ENCODE results near the gene PICALM.
"Not testable (repeated sequence)": the region's sequence is repeated elsewhere in the genome, so short reads cannot be mapped to it uniquely, and the experiment has no call there.

The PICALM gene

GRCh38 chr11:86103808-86104207, 34.9 kb upstream of the PICALM start:
- Histone ChIP-seq H3K27me3 (ENCODE audit: control insufficient read depth, insufficient read depth, low read length) (no peaks in the 10 kb centered on the region), H3K36me3 (ENCODE audit: insufficient read depth, low read length) (no peaks in the 10 kb centered on the region), H3K9me3 (replicated peaks; ENCODE audit: low read length) (no peaks in the 10 kb centered on the region), H3K4me1 (ENCODE audit: control insufficient read depth, insufficient read depth, low read length) (peaks cover 30% of the 10 kb centered on the region), H3K4me2 (ENCODE audit: low read length) (no peak overlapping the region), H3K4me3 (ENCODE audit: low read length) (no peak overlapping the region), H3K9ac (ENCODE audit: low read depth, low read length) (no peak overlapping the region)

GRCh38 chr11:86101941-86102407, 33.1 kb upstream of the PICALM start:
- Histone ChIP-seq H3K27me3 (ENCODE audit: control insufficient read depth, insufficient read depth, low read length) (no peaks in the 10 kb centered on the region), H3K9ac (ENCODE audit: low read depth, low read length) (no peak overlapping the region), H3K9me3 (replicated peaks; ENCODE audit: low read length) (no peaks in the 10 kb centered on the region), H3K4me1 (ENCODE audit: control insufficient read depth, insufficient read depth, low read length) (peaks cover 26% of the 10 kb centered on the region), H3K4me2 (ENCODE audit: low read length) (peak overlapping the region; percentile 17), H3K36me3 (ENCODE audit: insufficient read depth, low read length) (no peaks in the 10 kb centered on the region), H3K4me3 (ENCODE audit: low read length) (no peak overlapping the region)

GRCh38 chr11:86101493-86101892, 32.6 kb upstream of the PICALM start:
- H3K9me3 ChIP-seq (replicated peaks; ENCODE audit: low read length): no peaks in the 10 kb centered on the region
- no peak overlapping the region for H3K9ac ChIP-seq (ENCODE audit: low read depth, low read length)
- H3K4me3 ChIP-seq (ENCODE audit: low read length): no peak overlapping the region
- no peaks in the 10 kb centered on the region for H3K36me3 ChIP-seq (ENCODE audit: insufficient read depth, low read length)
- H3K4me1 ChIP-seq (ENCODE audit: control insufficient read depth, insufficient read depth, low read length): peaks cover 23% of the 10 kb centered on the region
- H3K27me3 ChIP-seq (ENCODE audit: control insufficient read depth, insufficient read depth, low read length): no peaks in the 10 kb centered on the region
- H3K4me2 ChIP-seq (ENCODE audit: low read length): peak overlapping the region; percentile 29

- Histone ChIP-seq H3K27me3 (ENCODE audit: control insufficient read depth, insufficient read depth, low read length) (no peaks in the 10 kb centered on the region), H3K4me1 (ENCODE audit: control insufficient read depth, insufficient read depth, low read length) (peaks cover 23% of the 10 kb centered on the region), H3K36me3 (ENCODE audit: insufficient read depth, low read length) (no peaks in the 10 kb centered on the region)
Observed at GRCh38 chr11:86099874-86100273, 31.0 kb upstream of the PICALM start.

GRCh38 chr11:86097980-86098379, 29.1 kb upstream of the PICALM start:
- Histone ChIP-seq H3K27me3 (ENCODE audit: control insufficient read depth, insufficient read depth, low read length) (no peaks in the 10 kb centered on the region), H3K36me3 (ENCODE audit: insufficient read depth, low read length) (no peaks in the 10 kb centered on the region), H3K9me3 (replicated peaks; ENCODE audit: low read length) (no peaks in the 10 kb centered on the region)

More at GRCh38 chr11:86099874-86100273, 31.0 kb upstream of the PICALM start:
- Histone ChIP-seq H3K4me3 (ENCODE audit: low read length) (no peak overlapping the region), H3K9ac (ENCODE audit: low read depth, low read length) (no peak overlapping the region), H3K9me3 (replicated peaks; ENCODE audit: low read length) (no peaks in the 10 kb centered on the region), H3K4me2 (ENCODE audit: low read length) (no peak overlapping the region)

GRCh38 chr11:86091566-86091965, 22.7 kb upstream of the PICALM start:
- H3K4me3 ChIP-seq (ENCODE audit: low read length): no peak overlapping the region
- no peaks in the 10 kb centered on the region for H3K36me3 ChIP-seq (ENCODE audit: insufficient read depth, low read length)
- no peak overlapping the region for H3K4me2 ChIP-seq (ENCODE audit: low read length)
- no peaks in the 10 kb centered on the region for H3K27me3 ChIP-seq (ENCODE audit: control insufficient read depth, insufficient read depth, low read length)
- H3K4me1 ChIP-seq (ENCODE audit: control insufficient read depth, insufficient read depth, low read length): peaks cover 20% of the 10 kb centered on the region
- no peak overlapping the region for H3K9ac ChIP-seq (ENCODE audit: low read depth, low read length)
- no peaks in the 10 kb centered on the region for H3K9me3 ChIP-seq (replicated peaks; ENCODE audit: low read length)

More at GRCh38 chr11:86097980-86098379, 29.1 kb upstream of the PICALM start:
- H3K4me1 ChIP-seq (ENCODE audit: control insufficient read depth, insufficient read depth, low read length): peaks cover 23% of the 10 kb centered on the region
- no peak overlapping the region for H3K9ac ChIP-seq (ENCODE audit: low read depth, low read length)
- H3K4me2 ChIP-seq (ENCODE audit: low read length): no peak overlapping the region
- no peak overlapping the region for H3K4me3 ChIP-seq (ENCODE audit: low read length)

GRCh38 chr11:86091086-86091485, 22.2 kb upstream of the PICALM start:
- H3K4me3 ChIP-seq (ENCODE audit: low read length): no peak overlapping the region
- H3K9ac ChIP-seq (ENCODE audit: low read depth, low read length): no peak overlapping the region
- H3K27me3 ChIP-seq (ENCODE audit: control insufficient read depth, insufficient read depth, low read length): no peaks in the 10 kb centered on the region
- H3K36me3 ChIP-seq (ENCODE audit: insufficient read depth, low read length): no peaks in the 10 kb centered on the region
- H3K9me3 ChIP-seq (replicated peaks; ENCODE audit: low read length): no peaks in the 10 kb centered on the region
- peaks cover 20% of the 10 kb centered on the region for H3K4me1 ChIP-seq (ENCODE audit: control insufficient read depth, insufficient read depth, low read length)
- H3K4me2 ChIP-seq (ENCODE audit: low read length): no peak overlapping the region

- no peak overlapping the region for H3K4me2 ChIP-seq (ENCODE audit: low read length)
- no peaks in the 10 kb centered on the region for H3K27me3 ChIP-seq (ENCODE audit: control insufficient read depth, insufficient read depth, low read length)
- no peak overlapping the region for H3K4me3 ChIP-seq (ENCODE audit: low read length)
- H3K4me1 ChIP-seq (ENCODE audit: control insufficient read depth, insufficient read depth, low read length): peaks cover 20% of the 10 kb centered on the region
- no peaks in the 10 kb centered on the region for H3K36me3 ChIP-seq (ENCODE audit: insufficient read depth, low read length)
- no peaks in the 10 kb centered on the region for H3K9me3 ChIP-seq (replicated peaks; ENCODE audit: low read length)
- no peak overlapping the region for H3K9ac ChIP-seq (ENCODE audit: low read depth, low read length)
Observed at GRCh38 chr11:86089659-86090058, 20.8 kb upstream of the PICALM start.

- not testable (repeated sequence) for H3K27me3 ChIP-seq (ENCODE audit: control insufficient read depth, insufficient read depth, low read length); H3K9ac ChIP-seq (ENCODE audit: low read depth, low read length); H3K36me3 ChIP-seq (ENCODE audit: insufficient read depth, low read length); H3K9me3 ChIP-seq (replicated peaks; ENCODE audit: low read length); H3K4me2 ChIP-seq (ENCODE audit: low read length); H3K4me3 ChIP-seq (ENCODE audit: low read length)
- peaks cover 20% of the 10 kb centered on the region for H3K4me1 ChIP-seq (ENCODE audit: control insufficient read depth, insufficient read depth, low read length)
Observed at GRCh38 chr11:86087688-86088087, 18.8 kb upstream of the PICALM start.

- H3K36me3 ChIP-seq (ENCODE audit: insufficient read depth, low read length): no peaks in the 10 kb centered on the region
- no peak overlapping the region for H3K4me2 ChIP-seq (ENCODE audit: low read length)
- no peaks in the 10 kb centered on the region for H3K27me3 ChIP-seq (ENCODE audit: control insufficient read depth, insufficient read depth, low read length)
- no peaks in the 10 kb centered on the region for H3K9me3 ChIP-seq (replicated peaks; ENCODE audit: low read length)
- no peak overlapping the region for H3K9ac ChIP-seq (ENCODE audit: low read depth, low read length)
- H3K4me3 ChIP-seq (ENCODE audit: low read length): no peak overlapping the region
- H3K4me1 ChIP-seq (ENCODE audit: control insufficient read depth, insufficient read depth, low read length): peaks cover 20% of the 10 kb centered on the region
Observed at GRCh38 chr11:86087256-86087655, 18.4 kb upstream of the PICALM start.

GRCh38 chr11:86081455-86081854, 12.6 kb upstream of the PICALM start:
- H3K9ac ChIP-seq (ENCODE audit: low read depth, low read length): no peak overlapping the region
- H3K4me3 ChIP-seq (ENCODE audit: low read length): no peak overlapping the region
- no peaks in the 10 kb centered on the region for H3K4me1 ChIP-seq (ENCODE audit: control insufficient read depth, insufficient read depth, low read length)
- H3K9me3 ChIP-seq (replicated peaks; ENCODE audit: low read length): no peaks in the 10 kb centered on the region
- H3K36me3 ChIP-seq (ENCODE audit: insufficient read depth, low read length): no peaks in the 10 kb centered on the region
- no peak overlapping the region for H3K4me2 ChIP-seq (ENCODE audit: low read length)
- H3K27me3 ChIP-seq (ENCODE audit: control insufficient read depth, insufficient read depth, low read length): no peaks in the 10 kb centered on the region

- Histone ChIP-seq H3K4me3 (ENCODE audit: low read length) (no peak overlapping the region), H3K36me3 (ENCODE audit: insufficient read depth, low read length) (no peaks in the 10 kb centered on the region), H3K9ac (ENCODE audit: low read depth, low read length) (no peak overlapping the region), H3K4me2 (ENCODE audit: low read length) (no peak overlapping the region), H3K9me3 (replicated peaks; ENCODE audit: low read length) (no peaks in the 10 kb centered on the region), H3K27me3 (ENCODE audit: control insufficient read depth, insufficient read depth, low read length) (no peaks in the 10 kb centered on the region), H3K4me1 (ENCODE audit: control insufficient read depth, insufficient read depth, low read length) (no peaks in the 10 kb centered on the region)
Observed at GRCh38 chr11:86079421-86079820, 10.5 kb upstream of the PICALM start.
